Heart left ventricle (tissue), 13 donors: ENCODE measurements around the gene ACAP2.

Experiments used
- CTCF ChIP-seq, 12 donors: fragments of 200-600 bp; sonication (generic) in 4 of 12; IDR thresholded peaks; one replicate each; pipeline versions ENCODE4 v1.5.0 to v1.8.0; 2018 to 2022; ENCODE audit warnings: antibody characterized with exemption in 12 of 12, mild to moderate bottlenecking in 5 of 12
- POLR2A ChIP-seq, 2 donors: fragments of 450-650 bp; IDR thresholded peaks; one replicate each; pipeline ENCODE4 v1.6.1; 2017; ENCODE audit warnings: antibody characterized with exemption in 2 of 2, mild to moderate bottlenecking in 2 of 2, moderate library complexity in 2 of 2
- donor health status: ischemic (EF 13 %, LVEDD 7.1; RV severe dilation, severe dysfunction).
- donor health status: DM: no; HTN: yes; CAD: no.
- donor health status: DM: no; HTN: no; CAD: no.
- donor health status: ischemic (EF 25% LVEDD 6.9; RV normal size, moderate dysfunction).
- donor health status: ischemic (EF 25% LVEDD 5.7; RV mildly dilated, moderate dysfunction).
- donor health status: ischemic (EF 35%, LVEDD 5.7; RV mildly dilated, moderate dysfunction).
- donor health status: nonischemic (EF 11% LVEDD 7.7; RV severe dilation, severe dysfunction).
- donor health status: DM: yes; HTN: yes; CAD: no.
- donor health status: PGD.
- donor health status: ischemic (EF 29% LVEDD 5.4; RV normal size, mild dysfunction).
- donor health status: nonischemic (EF 23%, LVEDD 6.1; RV moderate dilation, normal function).

GRCh38 chr3:195226900-195227447 is 215.8 kb downstream of the ACAP2 start:
- TF ChIP-seq CTCF (IDR thresholded peaks at IDR 0.05) (peak in 9 of 12 donors; percentile 11 to 47 (median 30)), POLR2A (IDR thresholded peaks at IDR 0.05) (no peak)
